ENCODE measurements around the gene MS4A6A.
"Not testable (repeated sequence)": the region's sequence is repeated elsewhere in the genome, so short reads cannot be mapped to it uniquely, and the experiment has no call there.

Gene MS4A6A

DNA sequence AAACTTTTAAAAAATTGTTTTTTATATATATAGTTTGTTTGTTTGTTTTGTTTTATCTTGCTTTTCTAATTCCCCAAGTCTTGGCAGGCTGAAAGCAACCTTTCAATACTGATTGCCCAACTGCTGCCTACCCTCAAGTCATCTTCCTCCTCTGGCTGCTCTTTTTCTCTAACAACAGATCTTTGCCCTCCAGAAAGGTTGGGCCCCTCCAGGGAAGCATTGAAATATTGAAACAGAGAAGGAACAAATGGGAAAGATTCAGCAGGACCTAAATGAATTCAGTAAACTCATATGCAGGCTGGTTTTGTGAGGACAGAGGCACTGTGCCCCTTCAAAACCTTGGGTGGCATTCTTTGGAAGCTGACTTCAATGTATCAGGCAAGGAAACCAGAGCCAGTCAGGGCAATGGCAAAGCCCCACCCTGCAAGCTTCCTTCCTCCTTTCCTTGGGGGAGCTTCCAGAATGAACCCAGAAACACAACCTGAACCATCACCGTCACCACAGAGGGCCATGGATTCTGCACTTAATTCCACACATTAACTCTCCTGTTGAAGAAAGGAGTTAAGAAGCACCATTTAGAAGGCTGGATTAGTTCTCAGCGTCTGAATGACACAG, 815 bp upstream of the MS4A6A start:
- DNase-seq, result no peak

DNA sequence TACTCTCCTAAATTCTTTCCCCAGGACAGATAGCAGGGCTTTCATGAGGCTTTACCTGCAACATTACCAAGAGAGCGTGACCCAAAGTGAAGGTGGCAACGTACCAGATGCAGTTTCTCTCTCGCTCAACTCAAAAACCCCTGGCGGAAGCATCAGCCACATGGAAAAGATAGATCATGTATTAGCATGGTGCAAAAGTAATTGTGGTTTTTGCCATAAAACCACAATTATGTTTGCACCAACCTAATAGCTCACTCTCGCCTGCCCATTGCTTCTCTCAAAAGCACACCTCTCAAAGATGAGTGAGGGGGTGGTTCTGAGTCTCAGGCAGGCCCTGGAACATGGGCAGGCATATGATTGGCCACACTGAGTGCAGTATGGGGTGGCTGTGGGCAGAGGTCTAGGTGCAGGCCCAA, 7.0 kb downstream of the MS4A6A start:
- no peak for DNase-seq

DNA sequence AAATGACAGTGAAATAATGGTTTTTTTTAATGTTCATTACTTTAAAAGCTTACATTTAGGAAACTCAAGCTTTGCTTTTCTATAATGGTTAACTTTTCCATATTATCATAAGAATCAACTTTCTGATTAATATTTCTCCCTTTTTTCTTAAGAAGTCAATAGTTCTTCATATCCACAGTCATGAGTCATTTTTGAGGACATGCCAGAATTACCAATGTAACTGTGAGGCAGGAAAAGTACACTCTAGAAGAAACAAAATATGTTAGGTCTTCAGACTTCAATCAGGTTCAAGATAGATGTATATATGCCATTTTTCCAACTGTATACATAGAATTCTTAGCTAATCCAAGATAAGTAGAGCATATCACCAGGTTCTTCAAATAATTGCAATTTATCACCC, 10.9 kb downstream of the MS4A6A start:
- DNase-seq, result no peak

DNA sequence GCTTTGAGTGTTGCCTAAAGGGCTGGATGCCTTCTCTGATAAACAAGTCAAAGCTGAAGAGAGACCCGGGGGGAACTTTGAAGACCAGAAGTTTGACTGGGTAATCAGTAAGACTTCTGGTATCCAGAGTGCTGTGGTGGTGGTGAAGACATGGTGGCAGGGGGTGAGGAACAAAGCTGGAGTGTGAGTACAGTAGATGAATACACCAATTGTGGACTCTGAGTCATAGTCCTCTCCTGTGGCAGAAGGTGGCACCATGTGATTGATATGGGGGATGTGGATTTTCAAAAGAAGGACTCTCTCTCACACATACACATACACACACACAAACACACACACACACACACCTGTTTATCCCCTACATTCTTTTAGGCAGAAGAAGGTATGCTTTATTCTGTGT, 12.3 kb downstream of the MS4A6A start:
- no peak for DNase-seq

DNA sequence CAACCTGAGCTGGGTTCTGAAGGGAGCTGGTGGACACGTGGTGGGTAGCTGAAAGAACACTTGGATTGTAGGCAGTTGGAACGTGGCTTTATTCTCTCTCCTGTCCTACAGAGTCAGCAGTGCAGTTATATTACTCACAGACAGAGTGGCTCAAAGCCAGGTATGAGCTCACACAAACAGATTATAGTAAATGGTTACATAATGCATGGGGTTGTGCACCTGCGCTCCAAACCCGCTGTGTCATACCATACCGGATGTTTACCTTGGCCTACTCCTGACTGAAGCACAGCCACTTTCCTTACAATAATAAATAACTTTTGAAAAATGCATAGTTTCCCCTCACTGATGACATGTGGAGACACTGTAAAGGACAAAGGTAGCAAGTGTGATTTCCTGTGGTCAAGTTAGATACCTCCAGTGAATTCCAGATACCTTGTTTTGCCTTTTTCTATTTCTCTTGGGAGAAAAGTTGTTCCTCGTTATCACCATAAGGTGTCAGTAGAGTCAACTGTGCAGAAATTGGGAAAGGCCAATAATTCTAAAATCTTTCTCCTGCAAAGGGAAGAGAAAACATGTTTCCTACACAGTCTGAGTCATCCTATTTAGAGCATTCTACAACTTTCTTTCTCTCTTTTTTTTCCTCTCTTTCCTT, 13.5 kb downstream of the MS4A6A start:
- DNase-seq, result no peak

DNA sequence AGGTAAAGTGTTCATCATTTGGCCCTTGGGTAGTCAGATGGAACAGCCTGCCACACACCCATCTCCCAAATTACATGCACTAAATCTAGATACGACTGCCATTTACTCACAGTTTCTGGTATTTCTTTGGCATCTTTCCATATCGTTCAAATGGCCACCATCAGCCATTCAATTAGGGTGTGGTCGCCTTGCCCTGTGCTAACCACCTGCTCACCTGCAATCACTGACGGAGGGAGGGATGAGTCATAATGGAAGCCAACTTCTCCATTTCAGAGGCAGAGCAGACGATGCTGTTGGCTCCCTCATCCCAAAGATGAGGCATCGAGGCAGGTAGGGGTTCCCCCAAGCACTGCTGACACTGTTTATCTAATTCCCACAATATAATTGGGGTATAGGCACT, 14.6 kb downstream of the MS4A6A start:
- no peak for DNase-seq

DNA sequence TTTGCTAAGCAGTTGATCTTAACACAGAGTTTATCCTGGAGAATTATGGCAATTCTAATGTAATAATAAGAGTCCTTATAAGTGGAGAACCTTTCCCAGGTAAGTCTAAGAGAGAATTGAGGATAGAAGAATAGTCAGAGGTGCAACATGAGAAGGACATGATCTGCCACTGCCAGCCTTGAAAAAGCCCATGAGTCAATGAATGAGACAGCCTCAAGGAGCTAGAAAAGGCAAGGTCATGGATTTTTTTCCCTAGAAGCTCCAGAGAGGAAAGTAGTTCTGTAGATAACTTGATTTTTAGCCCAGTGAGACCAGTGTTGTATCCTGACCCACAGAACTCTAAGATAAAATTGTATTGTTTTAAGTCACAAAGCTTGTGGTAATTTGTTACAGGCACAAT, 16.9 kb downstream of the MS4A6A start:
- DNase-seq, result no peak

DNA sequence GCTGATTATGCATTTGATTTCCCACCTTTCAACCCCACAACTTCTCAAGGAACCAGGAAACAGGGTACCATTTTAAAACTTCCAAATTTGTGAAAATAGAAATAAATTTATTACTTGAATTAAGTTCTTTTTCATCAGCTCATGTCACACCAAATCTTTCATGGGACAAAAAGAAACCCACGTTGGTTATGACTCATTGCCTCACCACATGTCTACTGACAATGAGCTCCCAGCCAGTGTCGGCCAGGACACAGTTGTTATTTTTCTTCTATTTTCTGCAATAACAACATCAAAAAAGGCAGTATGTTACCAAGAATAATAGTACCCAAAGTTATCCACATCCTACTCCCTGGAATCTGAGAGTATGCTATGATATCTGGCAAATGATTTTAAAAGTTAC, 17.3 kb downstream of the MS4A6A start:
- no peak for DNase-seq

DNA sequence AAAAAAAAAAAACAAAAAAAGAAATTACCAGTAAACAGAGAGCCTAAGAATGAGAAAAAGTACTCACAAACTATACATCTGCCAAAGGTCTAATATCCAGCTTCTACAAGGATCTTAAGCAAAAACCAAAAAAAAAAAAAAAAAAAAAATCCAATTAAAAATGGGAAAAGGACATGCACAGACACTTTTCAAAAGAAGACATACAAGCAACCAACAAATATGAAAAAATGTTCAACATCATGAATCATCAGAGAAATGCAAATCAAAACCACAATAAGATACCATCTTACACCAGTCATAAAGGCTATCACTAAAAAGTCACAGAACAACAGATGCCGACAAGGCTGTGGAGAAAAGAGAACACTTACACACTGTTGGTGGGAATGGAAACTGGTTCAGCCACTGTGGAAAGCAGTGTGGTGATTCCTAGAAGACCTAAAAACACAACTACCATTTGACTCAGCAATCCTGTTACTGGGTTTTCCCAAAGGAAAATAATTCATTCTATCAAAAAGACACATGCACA, 18.3 kb downstream of the MS4A6A start:
- DNase-seq, result no peak

DNA sequence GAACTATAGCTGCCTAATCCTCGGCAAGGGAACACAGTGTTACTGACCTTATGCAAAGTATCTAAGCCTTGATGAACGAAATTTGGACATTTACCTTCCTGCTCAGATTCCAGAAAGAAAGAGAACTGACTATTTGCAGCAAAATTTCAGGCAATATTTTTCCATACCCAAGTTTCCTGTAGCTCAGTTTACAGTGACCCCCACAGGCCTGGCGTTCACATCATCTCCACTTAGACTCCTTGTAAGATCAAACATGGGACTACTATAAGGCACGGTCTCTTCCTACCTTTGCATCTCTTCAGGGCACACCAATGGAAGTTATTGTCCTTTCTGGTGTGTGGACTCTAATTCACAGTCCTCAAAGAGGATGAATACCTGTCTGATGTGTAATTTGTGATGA, 21.1 kb downstream of the MS4A6A start:
- no peak for DNase-seq

DNA sequence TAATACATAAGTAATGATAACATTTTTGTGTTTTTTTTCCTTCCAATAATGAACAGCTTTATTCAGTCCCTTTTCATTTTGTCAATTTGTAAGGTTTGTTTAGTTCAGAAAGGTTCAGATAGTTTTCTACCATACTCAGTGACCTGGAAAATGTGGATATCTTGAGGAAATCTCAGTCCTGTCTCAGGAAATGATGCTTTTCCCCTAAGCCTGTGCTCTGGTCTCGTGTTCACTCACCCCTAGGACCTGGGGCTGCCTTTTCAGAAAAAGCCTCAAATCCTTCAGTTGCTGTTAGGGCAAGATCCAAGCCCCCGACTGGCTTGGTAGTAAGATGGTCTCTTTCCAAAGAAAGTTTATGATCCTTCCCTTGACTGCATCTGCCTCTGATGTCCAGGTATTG, 21.8 kb downstream of the MS4A6A start:
- no peak for DNase-seq

DNA sequence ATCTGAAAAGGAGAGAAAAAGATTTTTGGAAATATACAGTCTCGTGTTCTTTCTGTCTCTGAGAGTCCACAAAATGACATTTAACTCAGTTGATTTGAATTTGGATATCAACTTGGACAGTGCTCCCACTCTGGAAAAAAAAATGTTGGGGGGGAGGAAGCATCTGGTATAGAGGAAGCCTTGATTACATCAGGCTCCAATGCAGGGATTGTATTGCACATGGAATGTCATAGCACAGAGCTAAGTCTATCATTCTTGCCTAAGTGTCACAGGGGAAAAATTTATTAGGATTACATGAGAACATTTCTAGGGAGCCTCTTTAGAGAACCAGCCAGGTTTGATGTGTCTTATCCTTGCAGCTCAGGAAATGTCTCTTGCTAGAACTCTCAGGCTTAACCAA, 23.0 kb downstream of the MS4A6A start:
- no peak for DNase-seq

DNA sequence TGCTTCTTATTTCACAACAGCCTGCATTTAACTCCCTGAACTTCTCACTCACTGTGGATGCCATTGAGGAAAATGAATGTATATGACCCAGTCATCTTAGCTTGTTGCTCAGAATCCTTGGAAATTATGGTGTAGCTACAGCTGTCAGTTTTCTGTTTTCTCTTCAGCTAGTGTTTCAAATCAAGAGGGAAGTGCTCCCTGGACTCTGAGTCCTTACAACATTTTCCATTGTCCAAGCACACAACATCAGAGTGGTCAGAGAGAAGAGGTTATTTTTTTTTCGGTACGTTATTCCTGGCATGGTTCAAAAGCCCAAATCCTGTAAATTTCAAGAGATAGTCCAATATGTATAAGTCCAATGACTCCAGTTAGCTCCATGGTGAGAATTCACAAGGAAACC, 23.6 kb downstream of the MS4A6A start:
- DNase-seq, result no peak

DNA sequence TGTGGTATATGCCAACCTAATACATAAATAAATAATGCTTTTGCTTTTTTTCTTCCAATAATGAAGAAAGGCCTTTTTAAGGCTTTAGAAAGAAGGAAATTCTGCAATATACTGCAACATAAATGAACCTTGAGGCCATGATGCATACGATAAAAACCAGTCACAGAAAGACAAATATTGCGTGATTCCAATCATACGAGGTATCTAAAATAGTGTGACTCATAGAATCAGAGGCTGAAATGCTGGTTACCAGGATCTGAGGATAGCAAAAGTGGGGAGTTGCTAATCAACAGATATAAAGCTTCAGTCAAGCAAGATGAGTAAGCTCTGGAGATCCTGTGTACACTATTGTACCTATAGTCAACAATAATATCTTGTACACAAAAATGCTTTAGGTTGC, 24.2 kb downstream of the MS4A6A start:
- DNase-seq, result no peak

DNA sequence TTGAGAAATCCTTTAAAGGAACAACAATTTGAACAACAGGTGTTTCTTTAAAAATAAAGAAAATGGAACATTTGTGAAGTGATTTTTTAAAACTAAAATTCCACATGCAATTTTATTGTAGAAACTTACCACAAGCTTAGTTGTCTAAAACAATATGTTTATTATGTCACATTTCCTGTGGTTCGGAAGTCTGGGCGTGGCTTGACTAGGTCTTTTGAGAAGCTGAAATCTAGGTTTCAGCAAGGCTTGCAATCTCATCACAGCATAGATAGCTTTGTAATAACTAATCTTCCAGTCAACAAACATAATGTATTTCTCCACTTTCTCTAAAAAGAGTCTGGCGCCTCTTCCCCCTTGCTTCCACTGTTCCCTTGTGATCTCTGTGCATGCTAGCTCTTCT, 27.0 kb downstream of the MS4A6A start:
- no peak for DNase-seq

DNA sequence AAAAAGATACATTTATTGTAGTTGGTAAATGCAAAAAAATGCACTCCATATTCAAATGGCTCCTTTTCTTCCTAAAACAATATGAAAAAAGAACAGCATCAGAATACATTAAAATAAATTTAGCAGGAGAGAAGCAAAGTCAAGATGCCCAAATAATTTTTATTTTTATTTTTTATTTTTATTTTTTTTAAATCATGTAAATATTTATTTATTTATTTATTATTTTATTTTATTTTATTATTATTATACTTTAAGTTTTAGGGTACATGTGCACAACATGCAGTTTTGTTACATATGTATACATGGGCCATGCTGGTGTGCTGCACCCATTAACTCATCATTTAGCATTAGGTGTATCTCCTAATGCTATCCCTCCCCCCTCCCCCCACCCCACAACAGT, 30.2 kb downstream of the MS4A6A start:
- DNase-seq, result not testable (repeated sequence)

DNA sequence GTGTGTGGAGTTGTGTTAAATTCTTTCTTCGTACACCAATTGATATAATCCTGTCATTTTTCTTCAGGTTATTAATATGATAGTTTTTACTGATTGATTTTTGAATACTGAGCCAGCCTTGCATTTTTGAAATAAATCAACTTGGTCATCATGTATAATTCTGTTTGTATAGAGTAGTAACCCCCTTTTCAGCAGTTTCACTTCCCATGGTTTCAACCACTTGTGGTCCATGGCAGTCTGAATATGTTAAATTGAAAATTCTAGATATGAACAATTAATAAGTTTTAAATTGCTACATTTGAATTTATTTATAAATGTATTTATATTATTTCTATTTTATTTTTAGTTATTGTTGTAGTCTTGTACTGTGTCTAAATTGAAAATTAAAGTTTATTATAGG, 32.6 kb downstream of the MS4A6A start:
- no peak for DNase-seq

DNA sequence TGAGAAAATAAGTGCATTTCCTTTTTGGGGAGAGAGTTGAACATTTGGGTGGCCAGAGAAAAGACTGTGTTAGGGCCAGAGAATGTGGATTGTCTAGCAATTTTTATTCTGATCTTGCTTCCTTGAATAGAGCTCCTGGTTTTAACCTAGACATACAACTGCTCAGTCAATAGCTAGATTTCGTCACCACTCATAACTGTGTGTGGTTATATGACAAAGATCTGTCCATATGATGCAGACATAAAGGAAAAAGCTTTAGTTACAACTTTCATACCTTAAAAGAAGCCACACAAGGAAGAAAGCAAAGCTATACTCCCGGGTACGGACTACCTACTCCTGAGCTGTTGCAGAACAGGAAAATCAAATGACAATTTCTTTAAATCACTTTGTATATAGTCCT, 37.2 kb downstream of the MS4A6A start:
- no peak for DNase-seq

DNA sequence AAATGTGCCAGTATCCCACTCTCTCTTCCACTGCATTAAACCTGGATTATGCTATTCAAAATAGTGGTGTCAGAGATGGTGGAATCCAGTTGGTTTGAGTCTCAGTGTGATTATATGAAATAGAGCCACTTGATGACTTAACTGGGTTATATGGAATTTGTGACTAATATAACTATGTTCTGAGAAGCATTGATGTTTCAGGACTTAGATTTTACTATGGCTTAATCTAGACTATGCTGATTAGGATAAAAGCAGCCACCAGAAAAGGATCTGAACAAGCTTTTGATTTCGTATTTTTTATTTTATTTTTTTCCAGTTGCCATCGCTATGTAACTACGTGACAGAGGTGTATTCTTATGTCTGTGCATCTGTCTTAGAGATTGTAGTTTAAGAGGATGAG, 39.1 kb downstream of the MS4A6A start:
- no peak for DNase-seq

DNA sequence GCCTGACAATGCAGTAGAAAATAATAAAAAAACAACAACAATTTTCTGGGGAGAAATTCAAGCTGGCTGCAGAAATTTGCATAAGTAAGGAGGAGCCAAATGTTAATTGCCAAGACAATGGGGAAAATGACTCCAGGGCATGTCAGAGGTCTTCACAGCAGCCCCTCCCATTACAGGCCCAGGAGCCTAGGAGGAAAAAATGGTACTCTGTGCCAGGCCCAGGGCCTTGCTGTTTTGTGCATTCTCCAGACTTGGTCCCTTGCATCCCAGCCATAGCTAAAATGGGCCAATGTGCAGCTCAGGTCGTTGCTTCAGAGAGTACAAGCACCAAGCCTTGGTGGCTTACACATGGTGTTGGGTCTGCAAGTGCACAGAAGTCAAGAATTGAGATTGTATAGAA, 49.0 kb downstream of the MS4A6A start:
- no peak for DNase-seq

DNA sequence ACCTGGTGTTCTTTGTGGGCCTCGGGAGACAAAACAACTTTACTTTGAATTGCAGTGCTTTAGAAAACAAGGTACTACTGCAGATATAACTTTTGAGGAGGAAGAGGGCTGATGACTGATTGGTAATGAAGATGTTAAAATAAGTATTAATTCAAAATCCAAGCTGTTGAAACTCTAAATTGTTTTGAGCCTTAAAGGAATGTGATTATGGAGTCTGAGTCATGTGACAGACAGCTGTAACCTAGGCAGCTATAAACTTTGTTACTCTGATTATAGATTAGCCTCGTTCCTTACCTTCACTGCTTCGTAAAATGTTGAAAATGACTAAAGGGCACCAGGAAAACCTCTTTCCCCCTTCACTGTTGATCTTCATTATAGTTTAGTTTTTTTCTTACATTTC, 51.0 kb downstream of the MS4A6A start:
- no peak for DNase-seq

DNA sequence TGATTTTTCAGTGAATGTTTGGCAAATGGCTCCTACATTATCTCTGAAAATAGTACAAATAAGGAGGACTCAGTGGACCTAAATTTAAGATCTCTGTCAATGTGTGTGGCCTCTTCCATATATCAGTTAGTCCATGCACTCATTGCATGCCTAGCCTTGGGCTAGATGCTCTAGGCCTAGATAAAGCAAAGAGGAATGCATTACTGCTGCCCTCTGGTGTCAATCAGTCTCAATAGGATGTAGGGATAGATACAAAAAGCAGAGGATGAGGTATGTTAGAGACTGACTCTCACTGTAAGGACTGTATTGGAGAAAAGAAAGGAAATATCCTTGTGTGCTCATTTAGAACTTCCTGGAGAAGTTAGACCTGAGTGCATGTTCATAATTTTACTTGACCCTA, 52.4 kb downstream of the MS4A6A start:
- DNase-seq, result no peak

DNA sequence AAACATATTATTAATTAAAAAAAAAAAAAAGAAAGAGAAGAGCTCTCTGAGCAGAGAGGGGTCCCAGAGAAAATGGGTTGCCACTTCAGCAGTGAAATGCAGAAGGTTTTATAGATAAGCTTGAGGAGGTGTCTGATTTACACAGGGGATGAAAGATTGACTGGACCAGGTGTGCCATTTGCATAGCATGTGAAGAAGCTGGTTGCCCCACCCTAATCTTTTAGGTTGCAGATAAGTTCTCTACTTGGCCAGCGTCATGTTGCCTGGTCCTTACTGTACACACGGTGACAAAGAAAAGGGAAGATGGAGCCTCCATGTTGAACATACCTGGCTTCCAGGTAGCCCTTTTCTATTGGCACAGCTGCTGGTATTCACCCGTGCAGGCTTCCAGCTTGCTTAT, 53.0 kb downstream of the MS4A6A start:
- no peak for DNase-seq

DNA sequence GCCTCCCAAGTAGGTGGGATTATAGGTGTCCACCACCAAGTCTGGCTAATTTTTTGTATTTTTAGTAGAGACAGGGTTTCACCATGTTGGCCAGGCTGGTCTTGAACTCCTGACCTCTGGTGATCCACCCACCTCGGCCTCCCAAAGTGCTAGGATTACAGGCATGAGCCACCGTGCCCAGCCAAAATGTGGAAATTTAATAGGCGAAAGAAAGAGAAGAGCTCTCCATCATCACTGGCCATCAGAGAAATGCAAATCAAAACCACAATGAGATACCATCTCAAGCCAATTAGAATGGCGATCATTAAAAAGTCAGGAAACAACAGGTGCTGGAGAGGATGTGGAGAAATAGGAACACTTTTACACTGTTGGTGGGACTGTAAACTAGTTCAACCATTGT, 54.0 kb downstream of the MS4A6A start:
- not testable (repeated sequence) for DNase-seq

DNA sequence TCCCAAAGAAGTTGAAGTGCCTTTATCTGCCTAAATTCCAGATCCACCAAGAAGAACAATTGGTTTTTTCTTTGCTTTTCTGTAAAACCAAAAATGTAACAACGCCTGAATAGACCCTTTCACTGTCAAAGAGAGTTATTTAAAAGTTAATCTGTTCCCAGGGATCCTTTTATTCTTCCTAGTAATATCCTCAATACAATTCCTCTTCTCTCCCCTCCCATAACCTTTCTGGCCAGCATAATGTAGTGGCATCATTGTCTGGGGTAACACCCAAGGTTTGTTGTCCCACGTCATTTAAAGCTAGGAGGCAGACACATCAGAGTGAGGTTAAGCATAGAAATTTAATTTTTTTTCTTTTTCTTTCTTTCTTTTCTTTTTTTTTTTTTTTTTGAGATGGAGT, 54.5 kb downstream of the MS4A6A start:
- DNase-seq, result no peak

Measured in fibroblast of skin of abdomen (primary cell).